Kidney (tissue), 22 donors: Measurements from ENCODE around the gene METTL2B. TPM values are rescaled to one million over a fixed set of nuclear protein-coding genes. Genes with fewer than 3 reads are reported as not detected.
"Not testable (repeated sequence)": the region's sequence is repeated elsewhere in the genome, so short reads cannot be mapped to it uniquely, and the experiment has no call there.

Experiments used
- DNase-seq, 5 donors: peaks; one replicate each; pipeline ENCODE4 v3.0.0-alpha.2; 2013 to 2020
- FAIRE-seq: peaks from 2 replicates; lab custom pipeline; 2012; peaks lifted over from hg19 to GRCh38; lab: Jason Lieb, UNC
- H3K27ac ChIP-seq, 2 donors: one replicate each; pipeline ENCODE4 v1.7.0; 2013; ENCODE audit warnings: low read depth in 2 of 2, low read length in 2 of 2, inconsistent platforms in 1 of 2
- H3K27me3 ChIP-seq: one replicate; pipeline ENCODE4 v1.7.1; 2013; ENCODE audit warnings: low read length, inconsistent platforms; ENCODE audit not compliant: control insufficient read depth, insufficient read depth
- H3K36me3 ChIP-seq, 3 donors: one replicate each; pipeline versions ENCODE4 v1.7.0 to v1.7.1; 2013; ENCODE audit warnings: low read length in 3 of 3, control low read depth in 1 of 3, inconsistent platforms in 1 of 3; ENCODE audit not compliant: insufficient read depth in 3 of 3, control insufficient read depth in 2 of 3
- H3K4me1 ChIP-seq, 3 donors: one replicate each; pipeline versions ENCODE4 v1.7.0 to v1.7.1; 2013; ENCODE audit warnings: low read length in 3 of 3, inconsistent platforms in 1 of 3, low read depth in 1 of 3; ENCODE audit not compliant: control insufficient read depth in 2 of 3, insufficient read depth in 2 of 3
- H3K4me3 ChIP-seq, 3 donors: one replicate each; pipeline versions ENCODE4 v1.7.0 to v1.8.1; 2013; ENCODE audit warnings: low read length in 3 of 3, control low read depth in 1 of 3, inconsistent platforms in 1 of 3
- H3K9ac ChIP-seq, 3 donors: one replicate each; pipeline versions ENCODE4 v1.7.0 to v1.7.1; 2013; ENCODE audit warnings: low read length in 3 of 3, control low read depth in 1 of 3, inconsistent platforms in 1 of 3
- H3K9me3 ChIP-seq, 3 donors: one replicate each; pipeline versions ENCODE4 v1.7.0 to v1.7.1; 2013; ENCODE audit warnings: low read length in 3 of 3, control low read depth in 1 of 3, inconsistent platforms in 1 of 3; ENCODE audit not compliant: control insufficient read depth in 2 of 3, insufficient read depth in 1 of 3
- intact Hi-C: fragments of 100-400 bp; cut with DNase I; formaldehyde crosslinking; loops from one replicate; pipeline ENCODE4 v1.11.1; 2022
- long read RNA-seq, 10 donors: library from polyadenylated mRNA in 1 of 10; unstranded in 1 of 10; transcript quantifications; one replicate each; pipeline ENCODE4 v2.0.0 and lab custom pipeline, GENCODE V29; 2021 to 2026
- polyA plus RNA-seq: library from polyadenylated mRNA; stranded (reverse); fragments of 350-450 nt; fragmentation: Illumina TruSeq; extraction: RNeasy Lipid Tissue Mini Kit (QIAGEN cat#74804); gene quantifications from one replicate; pipeline ENCODE4 v1.2.3, GENCODE V29; 2014; ENCODE audit warnings: low read depth, low replicate concordance; ENCODE audit not compliant: insufficient read depth
- total RNA-seq: library from RNA; stranded (reverse); fragmentation: NEBNext Ultra II Directional; extraction: Animal tissue kit (Norgen Biotek cat#: 25700); gene quantifications from one replicate; pipeline ENCODE4 v1.2.1, GENCODE V29; 2021
- TF ChIP-seq, protein P1 (sequence below): IDR thresholded peaks from 3 replicates; pipeline ENCODE4 v1.5.1; 2012; ENCODE audit warnings: mild to moderate bottlenecking, moderate library complexity, borderline replicate concordance; ENCODE audit not compliant: insufficient read depth; ENCODE audit errors: extremely low read depth
- donor health status: control.
- donor health status: control.
- donor health status: control.
- donor health status: control.
- donor health status: control.
- donor health status: DM: yes; HTN: yes; CAD: no.
- donor health status: Normal renal cell carcinoma (clear cell type).

Gene METTL2B, protein sequence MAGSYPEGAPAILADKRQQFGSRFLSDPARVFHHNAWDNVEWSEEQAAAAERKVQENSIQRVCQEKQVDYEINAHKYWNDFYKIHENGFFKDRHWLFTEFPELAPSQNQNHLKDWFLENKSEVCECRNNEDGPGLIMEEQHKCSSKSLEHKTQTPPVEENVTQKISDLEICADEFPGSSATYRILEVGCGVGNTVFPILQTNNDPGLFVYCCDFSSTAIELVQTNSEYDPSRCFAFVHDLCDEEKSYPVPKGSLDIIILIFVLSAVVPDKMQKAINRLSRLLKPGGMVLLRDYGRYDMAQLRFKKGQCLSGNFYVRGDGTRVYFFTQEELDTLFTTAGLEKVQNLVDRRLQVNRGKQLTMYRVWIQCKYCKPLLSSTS
- 26.0 TPM for total RNA-seq
- polyA plus RNA-seq, result 11.8 TPM
- long read RNA-seq, donor 1, partial matches to known transcripts, result 0 of 1 reads
- long read RNA-seq, donor 1, other reads (novel, unspliced or antisense), result 0 of 1 reads
- long read RNA-seq, donor 2, partial matches to known transcripts, result 0 of 3 reads
- long read RNA-seq, donor 2, other reads (novel, unspliced or antisense), result 0 of 3 reads
- long read RNA-seq, donor 3, partial matches to known transcripts, result 0 of 4 reads
- long read RNA-seq, donor 3, other reads (novel, unspliced or antisense), result 0 of 4 reads
- long read RNA-seq, donor 4, partial matches to known transcripts, result 0 of 5 reads
- long read RNA-seq, donor 4, other reads (novel, unspliced or antisense), result 0 of 5 reads
- long read RNA-seq, donor 5, partial matches to known transcripts, result 0 of 1 reads
- long read RNA-seq, donor 5, other reads (novel, unspliced or antisense), result 0 of 1 reads
- long read RNA-seq, donor 6, partial matches to known transcripts, result 0 of 2 reads
- long read RNA-seq, donor 6, other reads (novel, unspliced or antisense), result 0 of 2 reads
- long read RNA-seq, donor 7, transcript METTL2B-201 (9 exons, 2,182 nt), result major isoform, 5 of 17 reads
- long read RNA-seq, donor 7, partial matches to known transcripts, result 3 of 17 reads
- long read RNA-seq, donor 7, other reads (novel, unspliced or antisense), result 8 of 17 reads
- long read RNA-seq, donor 8, partial matches to known transcripts, result 0 of 2 reads
- long read RNA-seq, donor 8, other reads (novel, unspliced or antisense), result 0 of 2 reads
- long read RNA-seq, donor 9, transcript METTL2B-201 (9 exons, 2,182 nt), result major isoform, 5 of 5 reads
- long read RNA-seq, donor 9, partial matches to known transcripts, result 0 of 5 reads
- long read RNA-seq, donor 9, other reads (novel, unspliced or antisense), result 0 of 5 reads
- long read RNA-seq, donor 10, partial matches to known transcripts, result 0 of 3 reads
- long read RNA-seq, donor 10, other reads (novel, unspliced or antisense), result 0 of 3 reads

DNA sequence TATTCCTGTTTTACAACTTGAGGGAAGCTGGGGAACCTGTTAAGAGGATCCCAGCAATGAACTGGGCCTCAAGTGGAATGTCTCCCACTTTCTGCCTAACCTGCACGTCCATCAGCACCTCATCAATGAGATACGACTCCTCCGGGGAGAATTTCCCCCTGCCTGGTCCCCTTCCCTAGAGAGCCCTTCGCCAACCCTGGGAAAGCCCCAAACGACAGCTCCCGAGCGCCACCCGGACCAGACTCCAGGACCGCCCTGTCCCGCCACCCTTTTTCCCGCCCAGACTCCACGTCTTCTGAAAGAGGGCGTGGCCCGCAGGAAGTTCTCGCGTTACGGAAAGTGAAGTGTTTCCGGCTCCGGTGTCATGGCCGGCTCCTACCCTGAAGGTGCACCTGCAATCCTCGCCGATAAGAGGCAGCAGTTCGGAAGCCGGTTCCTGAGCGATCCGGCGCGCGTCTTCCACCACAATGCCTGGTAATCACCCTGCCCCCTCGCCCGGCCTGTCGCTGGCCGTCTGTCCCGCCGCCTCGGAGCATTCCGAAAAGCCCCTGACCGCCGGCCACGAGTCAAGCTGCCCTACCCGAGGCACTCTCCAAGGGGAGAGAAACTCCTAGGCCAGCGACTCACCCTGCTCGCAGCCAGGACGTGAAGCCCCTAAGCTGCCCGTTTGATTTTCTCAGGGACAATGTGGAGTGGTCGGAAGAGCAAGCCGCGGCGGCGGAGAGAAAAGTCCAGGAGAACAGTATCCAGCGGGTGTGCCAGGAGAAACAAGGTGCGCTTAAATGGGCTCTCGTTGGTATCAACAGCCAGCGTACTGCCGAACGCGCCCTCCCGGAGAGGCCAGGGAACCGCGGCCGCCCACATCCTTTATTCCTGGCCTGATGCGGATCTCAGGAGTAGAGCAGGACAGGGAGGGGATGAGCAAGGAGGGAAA is at the start of gene METTL2B:
TSS of gene METTL2B (plus strand) at position 347 of the 934 bp plus-strand sequence. CDS start at position 365, 18 bp downstream.
- peak; percentile 94 to 97 (median 96) for DNase-seq
- intact Hi-C loops, H3K36me3 ChIP-seq, FAIRE-seq, H3K9me3 ChIP-seq, H3K4me1 ChIP-seq, H3K27me3 ChIP-seq: not testable (repeated sequence)
- TF ChIP-seq, protein P1, sequence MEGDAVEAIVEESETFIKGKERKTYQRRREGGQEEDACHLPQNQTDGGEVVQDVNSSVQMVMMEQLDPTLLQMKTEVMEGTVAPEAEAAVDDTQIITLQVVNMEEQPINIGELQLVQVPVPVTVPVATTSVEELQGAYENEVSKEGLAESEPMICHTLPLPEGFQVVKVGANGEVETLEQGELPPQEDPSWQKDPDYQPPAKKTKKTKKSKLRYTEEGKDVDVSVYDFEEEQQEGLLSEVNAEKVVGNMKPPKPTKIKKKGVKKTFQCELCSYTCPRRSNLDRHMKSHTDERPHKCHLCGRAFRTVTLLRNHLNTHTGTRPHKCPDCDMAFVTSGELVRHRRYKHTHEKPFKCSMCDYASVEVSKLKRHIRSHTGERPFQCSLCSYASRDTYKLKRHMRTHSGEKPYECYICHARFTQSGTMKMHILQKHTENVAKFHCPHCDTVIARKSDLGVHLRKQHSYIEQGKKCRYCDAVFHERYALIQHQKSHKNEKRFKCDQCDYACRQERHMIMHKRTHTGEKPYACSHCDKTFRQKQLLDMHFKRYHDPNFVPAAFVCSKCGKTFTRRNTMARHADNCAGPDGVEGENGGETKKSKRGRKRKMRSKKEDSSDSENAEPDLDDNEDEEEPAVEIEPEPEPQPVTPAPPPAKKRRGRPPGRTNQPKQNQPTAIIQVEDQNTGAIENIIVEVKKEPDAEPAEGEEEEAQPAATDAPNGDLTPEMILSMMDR, result peak; percentile 28
- Histone ChIP-seq H3K27ac (peak within 1 kb of the TSS; percentile 63 to 65), H3K4me3 (peak within 1 kb of the TSS; percentile 68 to 75 (median 72)), H3K9ac (peak within 1 kb of the TSS; percentile 63 to 73 (median 65))

DNA sequence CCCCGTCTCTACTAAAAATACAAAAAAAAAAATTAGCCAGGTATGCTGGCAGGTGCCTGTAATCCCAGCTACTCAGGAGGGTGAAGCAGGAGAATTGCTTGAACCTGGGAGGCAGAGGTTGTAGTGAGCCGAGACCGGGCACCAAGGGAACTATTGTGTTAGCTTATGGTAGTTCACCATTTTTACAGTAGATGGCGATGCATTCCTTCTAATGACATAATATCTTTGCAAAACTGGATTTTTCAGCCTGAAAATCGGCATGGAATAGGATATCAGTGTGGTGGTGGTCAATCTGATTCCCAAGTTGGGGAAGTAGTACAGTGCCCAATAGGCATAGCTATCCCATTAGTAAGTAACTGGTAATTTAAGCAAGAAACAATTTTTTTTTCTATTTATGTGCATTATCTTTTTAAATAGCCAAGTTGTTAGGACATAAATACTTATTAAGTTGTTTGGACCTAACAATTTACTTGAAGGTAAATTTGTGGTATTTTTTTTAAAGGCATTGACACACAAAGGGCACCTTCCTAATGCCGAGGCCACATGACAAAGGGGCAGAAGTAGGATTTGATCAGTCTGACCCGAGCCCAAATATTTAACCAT is 49.2 kb upstream of the METTL2B start:
- H3K4me3 ChIP-seq, result no peak overlapping the region
- FAIRE-seq, result no peak
- H3K9ac ChIP-seq, result peak overlapping the region in 1 of 3 donors; percentile 19
- no peaks in the 10 kb centered on the region for H3K9me3 ChIP-seq
- peak in 2 of 5 donors; percentile 77 to 86 for DNase-seq
- intact Hi-C loops, result no loop called here
- no peak overlapping the region for H3K27ac ChIP-seq
- no peaks in the 10 kb centered on the region for H3K4me1 ChIP-seq
- TF ChIP-seq, protein P1, result peak; percentile 74
- no peaks in the 10 kb centered on the region for H3K27me3 ChIP-seq
- H3K36me3 ChIP-seq, result no peaks in the 10 kb centered on the region
